ENCODE measurements around the gene CRELD2.
A peak's percentile ranks its signal among the peaks of the same experiment; 100 is the strongest.

The CRELD2 gene, protein sequence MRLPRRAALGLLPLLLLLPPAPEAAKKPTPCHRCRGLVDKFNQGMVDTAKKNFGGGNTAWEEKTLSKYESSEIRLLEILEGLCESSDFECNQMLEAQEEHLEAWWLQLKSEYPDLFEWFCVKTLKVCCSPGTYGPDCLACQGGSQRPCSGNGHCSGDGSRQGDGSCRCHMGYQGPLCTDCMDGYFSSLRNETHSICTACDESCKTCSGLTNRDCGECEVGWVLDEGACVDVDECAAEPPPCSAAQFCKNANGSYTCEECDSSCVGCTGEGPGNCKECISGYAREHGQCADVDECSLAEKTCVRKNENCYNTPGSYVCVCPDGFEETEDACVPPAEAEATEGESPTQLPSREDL

DNA sequence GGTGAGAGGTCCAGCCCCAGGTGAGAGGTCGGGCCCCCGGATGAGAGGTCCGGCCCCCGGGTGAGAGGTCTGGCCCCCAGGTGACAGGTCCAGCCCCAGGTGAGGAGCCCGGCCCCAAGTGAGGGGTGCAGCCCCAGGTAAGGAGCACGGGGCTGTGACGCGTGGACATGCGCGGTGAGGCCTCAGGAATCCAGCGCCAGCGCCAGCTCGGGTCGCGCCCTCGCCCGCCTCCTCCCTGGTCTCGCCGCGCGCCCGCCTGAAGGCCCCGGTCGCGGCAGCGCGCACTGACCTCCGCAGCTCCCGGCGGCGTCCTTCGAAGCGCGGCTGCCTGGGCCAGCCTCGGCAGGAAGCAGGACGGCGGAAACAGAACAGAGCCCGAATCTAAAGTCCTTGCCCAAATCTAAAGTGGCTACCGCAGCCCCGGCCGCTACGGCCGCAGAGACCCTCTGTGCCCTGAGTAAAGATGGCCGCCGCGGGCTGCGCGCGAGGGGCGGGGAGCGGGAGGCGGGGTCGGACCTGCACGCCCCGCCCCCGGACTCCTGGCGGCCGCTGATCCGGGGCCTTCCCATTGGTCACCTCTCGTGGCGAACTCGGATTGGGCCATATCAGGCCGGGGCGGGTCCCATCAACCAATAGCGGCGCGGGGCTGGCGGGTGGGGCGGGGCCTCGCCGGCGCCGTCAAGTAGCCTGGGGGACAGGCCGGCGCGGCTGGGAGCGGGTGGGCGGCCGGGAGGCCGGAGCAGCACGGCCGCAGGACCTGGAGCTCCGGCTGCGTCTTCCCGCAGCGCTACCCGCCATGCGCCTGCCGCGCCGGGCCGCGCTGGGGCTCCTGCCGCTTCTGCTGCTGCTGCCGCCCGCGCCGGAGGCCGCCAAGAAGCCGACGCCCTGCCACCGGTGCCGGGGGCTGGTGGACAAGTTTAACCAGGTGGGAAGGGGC lies at the start of gene CRELD2, which contains the start of gene ALG12:
TSS of gene CRELD2 (plus strand) at position 661 of the 937 bp plus-strand sequence. CDS start at position 797, 136 bp downstream.
TSS of gene ALG12 (minus strand) at position 465 of the 937 bp plus-strand sequence. CDS start 4,673 bp downstream, outside the sequence.
- TF ChIP-seq BHLHE40 (IDR thresholded peaks at IDR 0.05; ENCODE audit: borderline replicate concordance): no peak
- TF ChIP-seq FOXK2 (IDR thresholded peaks at IDR 0.05): no peak
- TF ChIP-seq NFRKB (IDR thresholded peaks at IDR 0.05): no peak
- no peak for TF ChIP-seq ELF4 (IDR thresholded peaks at IDR 0.05)
- no peak for TF ChIP-seq L3MBTL2 (conservative IDR thresholded peaks at IDR 0.05)
- TF ChIP-seq HDGF (IDR thresholded peaks at IDR 0.05; ENCODE audit: borderline replicate concordance): no peak
- TF ChIP-seq SUZ12 (IDR thresholded peaks at IDR 0.05): no peak
- DNase-seq (ENCODE audit: extremely low spot score): peak; percentile 99
- ChIA-PET CTCF (interaction anchor here (0.6 to 0.7 kb wide), 2 partner anchors 112 to 315 kb away, joined by 3 read pairs; no protein-coding TSS in a partner anchor), POLR2A (interaction anchor here (0.8 to 1.2 kb wide), 2 partner anchors 15 to 146 kb away, joined by 3 to 4 read pairs; no protein-coding TSS in a partner anchor)

DNA sequence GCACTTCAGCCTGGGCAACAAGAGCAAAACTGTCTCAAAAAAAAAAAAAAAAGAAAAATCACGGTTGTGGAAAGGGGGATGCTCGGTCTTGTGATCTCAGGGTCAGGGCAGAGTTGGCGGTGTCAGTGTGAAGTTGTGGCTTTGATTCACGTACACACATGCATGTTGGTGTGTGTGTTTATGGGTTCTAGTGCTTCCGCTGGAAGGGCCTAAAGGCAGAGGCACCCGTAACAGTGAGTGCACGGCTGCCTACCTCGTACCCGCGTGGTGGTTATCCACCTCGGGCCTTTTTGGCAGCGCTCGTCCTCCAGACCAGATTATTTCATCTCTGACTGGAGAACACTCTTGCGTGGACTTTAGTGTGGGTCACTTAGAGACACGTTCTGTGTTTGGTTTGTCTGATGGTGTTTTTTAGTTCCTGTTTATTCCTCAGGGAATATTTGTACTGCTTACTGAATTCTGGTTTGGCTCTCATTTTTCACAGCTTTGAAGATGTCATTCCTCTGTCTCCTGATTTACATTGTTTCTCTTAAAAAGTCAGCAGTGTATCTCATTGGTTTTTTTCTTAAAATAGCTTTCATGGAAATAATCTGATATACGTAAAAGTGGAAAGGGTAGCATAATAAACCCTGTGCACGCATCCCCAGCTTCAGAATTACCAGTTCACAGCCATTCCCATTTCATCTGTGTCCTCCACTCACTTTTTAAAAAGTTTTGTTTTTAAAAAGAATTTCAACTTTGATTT lies 49.2 kb upstream of the CRELD2 start:
- DNase-seq (ENCODE audit: extremely low spot score): no peak
- CTCF ChIA-PET: no interaction called here
- TF ChIP-seq CTBP1 (IDR thresholded peaks at IDR 0.05; ENCODE audit: borderline replicate concordance) (no peak), BHLHE40 (IDR thresholded peaks at IDR 0.05; ENCODE audit: borderline replicate concordance) (no peak), FOXK2 (IDR thresholded peaks at IDR 0.05) (no peak), LEF1 (IDR thresholded peaks at IDR 0.05; ENCODE audit: borderline replicate concordance) (no peak), FOXM1 (IDR thresholded peaks at IDR 0.05; ENCODE audit: borderline replicate concordance) (no peak), L3MBTL2 (conservative IDR thresholded peaks at IDR 0.05) (no peak), TARDBP (IDR thresholded peaks at IDR 0.05) (no peak), SUZ12 (IDR thresholded peaks at IDR 0.05) (no peak)
- POLR2A ChIA-PET: no interaction called here

DNA sequence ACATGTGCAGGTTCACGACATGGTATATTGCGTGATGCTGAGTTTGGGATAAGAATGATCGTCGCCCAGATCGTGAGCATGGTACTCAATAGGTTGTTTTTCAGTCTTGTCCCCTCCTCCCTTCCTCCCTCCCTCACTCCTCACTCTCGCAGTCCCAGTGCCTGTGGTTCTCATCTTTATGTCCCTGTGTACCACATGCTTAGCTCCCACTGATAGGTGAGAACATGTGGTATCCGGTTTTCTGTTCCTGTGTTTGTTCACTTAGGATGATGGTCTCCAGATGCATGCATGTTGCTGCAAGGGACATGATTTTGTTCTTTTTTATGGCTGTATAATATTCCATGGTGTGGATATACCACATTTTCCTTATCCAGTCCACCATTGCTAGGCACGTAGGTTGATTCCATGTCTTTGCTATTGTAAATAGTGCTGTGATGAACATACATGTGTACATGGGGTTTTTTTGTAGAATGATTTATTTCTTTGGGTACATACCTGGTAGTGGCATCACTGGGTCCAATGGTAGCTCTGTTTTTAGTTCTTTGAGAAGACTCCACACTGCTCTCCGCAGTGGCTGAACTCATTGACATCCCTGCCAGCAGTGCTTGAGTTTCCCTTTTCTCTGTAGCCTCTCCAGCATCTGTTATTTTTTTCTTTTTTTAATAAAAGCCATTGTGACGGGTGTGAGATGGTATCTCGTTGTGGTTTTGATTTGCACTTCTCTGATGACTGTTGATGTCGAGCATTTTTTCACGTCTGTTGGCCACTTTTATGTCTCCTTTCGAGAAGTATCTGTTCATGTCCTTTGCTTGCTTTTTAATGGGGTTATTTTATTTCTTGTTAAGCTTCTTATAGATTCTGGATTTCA lies 48.4 kb upstream of the CRELD2 start:
- ChIA-PET CTCF (no interaction called here), POLR2A (no interaction called here)
- TF ChIP-seq CTBP1 (IDR thresholded peaks at IDR 0.05; ENCODE audit: borderline replicate concordance) (no peak), NFRKB (IDR thresholded peaks at IDR 0.05) (no peak), ARNT (IDR thresholded peaks at IDR 0.05) (no peak), LEF1 (IDR thresholded peaks at IDR 0.05; ENCODE audit: borderline replicate concordance) (no peak), L3MBTL2 (conservative IDR thresholded peaks at IDR 0.05) (no peak)
- DNase-seq (ENCODE audit: extremely low spot score): no peak

DNA sequence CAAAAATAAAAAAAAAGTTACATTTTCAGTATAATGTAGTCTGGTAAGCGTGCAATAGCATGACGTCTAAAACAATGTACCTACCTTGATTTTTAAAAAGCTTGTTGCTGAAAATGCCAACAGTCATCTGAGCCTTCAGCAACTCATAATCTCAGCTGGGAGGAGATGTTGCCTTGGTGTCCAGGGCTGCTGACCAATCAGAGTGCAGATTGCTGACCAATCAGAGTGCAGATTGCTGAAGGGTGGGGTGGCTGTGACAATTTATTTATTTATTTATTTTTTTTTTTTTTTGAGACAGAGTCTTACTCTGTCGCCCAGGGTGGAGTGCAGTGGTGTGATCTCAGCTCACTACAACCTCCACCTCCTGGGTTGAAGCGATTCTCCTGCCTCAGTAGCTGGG lies 47.0 kb upstream of the CRELD2 start:
- ChIA-PET POLR2A (no interaction called here), CTCF (no interaction called here)
- TF ChIP-seq ZNF384 (IDR thresholded peaks at IDR 0.05): no peak
- no peak for TF ChIP-seq SP1 (IDR thresholded peaks at IDR 0.05)
- TF ChIP-seq CTBP1 (IDR thresholded peaks at IDR 0.05; ENCODE audit: borderline replicate concordance): no peak
- TF ChIP-seq FOXK2 (IDR thresholded peaks at IDR 0.05): no peak
- TF ChIP-seq TARDBP (IDR thresholded peaks at IDR 0.05): no peak
- TF ChIP-seq NFRKB (IDR thresholded peaks at IDR 0.05): no peak
- TF ChIP-seq BHLHE40 (IDR thresholded peaks at IDR 0.05; ENCODE audit: borderline replicate concordance): no peak
- TF ChIP-seq ELF4 (IDR thresholded peaks at IDR 0.05): no peak
- no peak for TF ChIP-seq FOXM1 (IDR thresholded peaks at IDR 0.05; ENCODE audit: borderline replicate concordance)
- no peak for DNase-seq (ENCODE audit: extremely low spot score)

DNA sequence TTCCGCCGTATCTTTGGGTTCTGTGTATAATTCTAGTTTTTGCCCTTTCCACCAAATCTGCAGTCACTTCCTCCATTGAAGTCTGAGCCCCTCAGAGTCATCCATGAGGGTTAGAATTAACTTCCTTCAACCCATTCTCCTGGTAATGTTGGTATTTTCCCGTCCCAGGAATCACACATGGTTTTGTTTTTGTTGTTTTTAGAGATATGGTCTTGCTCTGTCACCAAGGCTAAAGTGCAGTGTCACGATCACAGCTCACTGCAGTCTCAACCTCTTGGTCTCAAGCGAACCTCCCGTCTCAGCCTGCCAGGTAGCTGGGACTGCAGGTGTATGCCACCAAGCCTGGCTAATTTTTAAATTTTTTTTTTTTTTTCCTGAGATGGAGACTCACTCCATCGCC lies 46.1 kb upstream of the CRELD2 start:
- TF ChIP-seq LEF1 (IDR thresholded peaks at IDR 0.05; ENCODE audit: borderline replicate concordance) (no peak), CTBP1 (IDR thresholded peaks at IDR 0.05; ENCODE audit: borderline replicate concordance) (no peak), FOXK2 (IDR thresholded peaks at IDR 0.05) (no peak), ELF4 (IDR thresholded peaks at IDR 0.05) (no peak), FOXM1 (IDR thresholded peaks at IDR 0.05; ENCODE audit: borderline replicate concordance) (no peak), L3MBTL2 (conservative IDR thresholded peaks at IDR 0.05) (no peak), HDGF (IDR thresholded peaks at IDR 0.05; ENCODE audit: borderline replicate concordance) (no peak)
- ChIA-PET POLR2A (no interaction called here), CTCF (interaction anchor here (0.7 kb wide), 1 partner anchor 257 kb away, joined by 3 read pairs; no protein-coding TSS in a partner anchor)
- no peak for DNase-seq (ENCODE audit: extremely low spot score)

DNA sequence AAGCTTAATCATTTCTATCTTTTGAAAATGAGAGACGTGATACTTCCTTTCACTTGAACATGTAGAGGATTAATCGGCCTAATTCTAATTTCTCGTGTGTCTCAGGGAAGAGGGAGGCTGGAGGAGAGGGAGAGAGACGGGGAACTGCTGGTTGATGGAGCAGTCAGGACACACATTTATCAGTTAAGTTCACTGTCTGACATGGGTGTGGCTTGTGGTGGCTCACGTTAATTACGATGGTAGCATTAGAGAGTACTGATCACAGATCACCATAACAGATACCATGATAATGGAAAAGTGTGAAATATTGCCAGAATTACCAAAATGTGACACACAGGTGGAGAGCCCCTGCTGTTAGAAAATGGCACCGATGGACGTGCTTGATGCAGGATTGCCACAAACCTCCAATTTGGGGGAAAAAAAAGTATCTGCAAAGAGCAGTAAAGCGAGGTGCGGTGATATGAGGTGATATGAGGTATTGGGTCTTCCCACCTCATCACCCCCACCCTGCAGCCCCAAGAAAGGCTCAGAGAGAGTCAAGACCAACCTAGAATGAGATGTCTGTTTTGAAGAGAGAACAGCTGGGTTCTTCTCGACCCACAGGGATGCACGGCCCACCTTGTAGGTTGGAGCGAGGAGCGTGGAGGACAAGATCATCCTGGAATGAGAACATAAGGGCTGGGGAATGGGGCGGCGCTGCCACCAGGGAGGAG lies 45.0 kb upstream of the CRELD2 start:
- no peak for DNase-seq (ENCODE audit: extremely low spot score)
- ChIA-PET POLR2A (no interaction called here), CTCF (interaction anchor here (0.7 kb wide), 1 partner anchor 256 kb away, joined by 3 read pairs; no protein-coding TSS in a partner anchor)
- TF ChIP-seq NFRKB (IDR thresholded peaks at IDR 0.05) (no peak), HDGF (IDR thresholded peaks at IDR 0.05; ENCODE audit: borderline replicate concordance) (no peak)
- TF ChIP-seq, protein P1, sequence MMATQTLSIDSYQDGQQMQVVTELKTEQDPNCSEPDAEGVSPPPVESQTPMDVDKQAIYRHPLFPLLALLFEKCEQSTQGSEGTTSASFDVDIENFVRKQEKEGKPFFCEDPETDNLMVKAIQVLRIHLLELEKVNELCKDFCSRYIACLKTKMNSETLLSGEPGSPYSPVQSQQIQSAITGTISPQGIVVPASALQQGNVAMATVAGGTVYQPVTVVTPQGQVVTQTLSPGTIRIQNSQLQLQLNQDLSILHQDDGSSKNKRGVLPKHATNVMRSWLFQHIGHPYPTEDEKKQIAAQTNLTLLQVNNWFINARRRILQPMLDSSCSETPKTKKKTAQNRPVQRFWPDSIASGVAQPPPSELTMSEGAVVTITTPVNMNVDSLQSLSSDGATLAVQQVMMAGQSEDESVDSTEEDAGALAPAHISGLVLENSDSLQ (IDR thresholded peaks at IDR 0.05): no peak
